ENCODE measurements around the gene KDM3A.

The KDM3A gene

DNA sequence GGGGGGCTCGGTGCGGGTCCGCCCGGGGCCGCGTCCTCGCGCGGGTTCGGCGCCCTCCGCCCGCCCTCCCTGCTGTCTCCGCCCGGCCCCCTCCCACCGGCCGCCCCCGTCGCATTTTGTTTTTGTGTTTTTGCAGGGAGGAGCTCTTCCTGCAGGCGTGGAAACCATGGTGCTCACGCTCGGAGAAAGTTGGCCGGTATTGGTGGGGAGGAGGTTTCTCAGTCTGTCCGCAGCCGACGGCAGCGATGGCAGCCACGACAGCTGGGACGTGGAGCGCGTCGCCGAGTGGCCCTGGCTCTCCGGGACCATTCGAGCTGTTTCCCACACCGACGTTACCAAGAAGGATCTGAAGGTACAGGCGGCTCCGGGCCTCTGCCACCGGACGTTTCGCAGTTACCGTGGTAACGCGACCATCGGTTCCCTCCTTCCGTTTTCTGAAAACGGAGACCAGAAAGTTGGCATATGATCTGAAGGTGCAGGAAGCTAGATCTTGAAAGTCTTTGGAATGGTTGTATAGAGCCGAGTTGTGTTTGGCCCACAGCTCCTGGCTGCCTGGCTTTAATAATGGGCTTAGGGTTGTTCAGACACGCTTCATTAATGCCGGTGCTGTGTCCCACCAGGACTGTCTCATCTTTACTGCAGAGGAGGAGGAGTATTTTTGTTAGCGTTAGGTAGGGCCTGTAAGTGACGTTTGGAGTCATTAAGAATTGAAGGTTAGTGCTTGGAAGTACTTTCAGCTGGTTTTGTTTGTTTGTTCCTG lies 891 bp downstream of the KDM3A start:
- DNase-seq (ENCODE audit: low read depth), result no peak
- TF ChIP-seq, protein P1, sequence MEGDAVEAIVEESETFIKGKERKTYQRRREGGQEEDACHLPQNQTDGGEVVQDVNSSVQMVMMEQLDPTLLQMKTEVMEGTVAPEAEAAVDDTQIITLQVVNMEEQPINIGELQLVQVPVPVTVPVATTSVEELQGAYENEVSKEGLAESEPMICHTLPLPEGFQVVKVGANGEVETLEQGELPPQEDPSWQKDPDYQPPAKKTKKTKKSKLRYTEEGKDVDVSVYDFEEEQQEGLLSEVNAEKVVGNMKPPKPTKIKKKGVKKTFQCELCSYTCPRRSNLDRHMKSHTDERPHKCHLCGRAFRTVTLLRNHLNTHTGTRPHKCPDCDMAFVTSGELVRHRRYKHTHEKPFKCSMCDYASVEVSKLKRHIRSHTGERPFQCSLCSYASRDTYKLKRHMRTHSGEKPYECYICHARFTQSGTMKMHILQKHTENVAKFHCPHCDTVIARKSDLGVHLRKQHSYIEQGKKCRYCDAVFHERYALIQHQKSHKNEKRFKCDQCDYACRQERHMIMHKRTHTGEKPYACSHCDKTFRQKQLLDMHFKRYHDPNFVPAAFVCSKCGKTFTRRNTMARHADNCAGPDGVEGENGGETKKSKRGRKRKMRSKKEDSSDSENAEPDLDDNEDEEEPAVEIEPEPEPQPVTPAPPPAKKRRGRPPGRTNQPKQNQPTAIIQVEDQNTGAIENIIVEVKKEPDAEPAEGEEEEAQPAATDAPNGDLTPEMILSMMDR (IDR thresholded peaks at IDR 0.05; ENCODE audit: low read depth, low read length, missing control alignments), result no peak
- in situ Hi-C loops (cut with HindIII; ENCODE audit: low sequenced_read_pairs), result no loop called here
- H3K4me3 ChIP-seq (ENCODE audit: low read depth, low read length), result peak overlapping the region; percentile 80

DNA sequence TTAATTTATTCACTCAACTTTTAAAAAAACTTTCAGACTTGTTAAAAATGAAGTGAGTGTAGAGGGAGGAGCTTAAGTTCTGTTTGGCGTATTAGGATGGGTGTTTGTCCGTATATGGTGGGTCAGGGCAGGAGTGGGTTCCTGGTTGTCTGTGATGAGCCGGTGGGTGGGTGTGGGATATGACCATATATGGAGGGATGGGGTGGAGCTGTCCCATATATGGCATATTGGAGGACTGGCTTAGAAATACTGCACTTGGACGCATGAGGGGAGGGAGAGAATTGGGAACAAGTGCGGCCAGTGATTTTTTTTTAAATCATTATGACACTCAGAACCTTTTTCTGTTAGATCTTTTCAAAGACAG lies 1.5 kb downstream of the KDM3A start:
- TF ChIP-seq, protein P1 (IDR thresholded peaks at IDR 0.05; ENCODE audit: low read depth, low read length, missing control alignments), result no peak
- in situ Hi-C loops (cut with HindIII; ENCODE audit: low sequenced_read_pairs), result no loop called here
- peak overlapping the region; percentile 80 for H3K4me3 ChIP-seq (ENCODE audit: low read depth, low read length)
- peak; percentile 76 for DNase-seq (ENCODE audit: low read depth)

DNA sequence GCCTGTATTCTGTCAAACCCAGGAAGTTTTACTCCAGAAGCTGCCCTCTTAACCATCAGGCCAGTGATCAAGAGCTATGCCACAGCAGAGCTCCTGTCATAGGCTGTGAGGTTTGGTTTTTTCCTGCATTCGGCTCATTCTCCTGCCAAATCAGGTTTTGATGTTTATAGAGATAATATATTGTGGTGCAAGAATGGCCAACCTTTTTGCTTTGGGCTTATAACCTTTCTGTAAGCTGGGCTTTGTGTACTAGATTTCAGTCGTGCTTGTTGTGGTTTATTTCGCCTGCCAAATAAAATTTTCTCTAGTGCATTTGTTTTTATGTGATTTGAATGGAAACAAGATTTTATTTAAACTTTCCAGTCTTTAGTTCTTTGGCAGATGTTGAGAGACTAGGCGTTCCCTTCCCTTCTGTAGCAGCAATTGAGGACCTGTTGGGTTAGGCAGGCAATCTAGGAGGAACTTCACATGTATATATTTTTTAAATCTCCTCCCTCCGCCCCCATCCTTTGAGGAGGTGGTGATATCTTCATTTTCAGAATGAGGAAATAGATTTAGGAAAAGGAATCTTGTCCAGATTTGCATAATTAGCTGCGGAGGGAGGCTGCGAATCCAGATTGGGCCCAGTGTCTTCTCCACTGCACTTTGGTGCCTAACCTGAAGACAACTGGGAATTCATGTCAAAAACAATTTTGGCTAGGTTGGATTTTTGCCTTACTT lies 2.6 kb downstream of the KDM3A start:
- peak overlapping the region; percentile 80 for H3K4me3 ChIP-seq (ENCODE audit: low read depth, low read length)
- TF ChIP-seq, protein P1 (IDR thresholded peaks at IDR 0.05; ENCODE audit: low read depth, low read length, missing control alignments), result no peak
- DNase-seq (ENCODE audit: low read depth), result peak; percentile 34
- in situ Hi-C loops (cut with HindIII; ENCODE audit: low sequenced_read_pairs), result no loop called here

DNA sequence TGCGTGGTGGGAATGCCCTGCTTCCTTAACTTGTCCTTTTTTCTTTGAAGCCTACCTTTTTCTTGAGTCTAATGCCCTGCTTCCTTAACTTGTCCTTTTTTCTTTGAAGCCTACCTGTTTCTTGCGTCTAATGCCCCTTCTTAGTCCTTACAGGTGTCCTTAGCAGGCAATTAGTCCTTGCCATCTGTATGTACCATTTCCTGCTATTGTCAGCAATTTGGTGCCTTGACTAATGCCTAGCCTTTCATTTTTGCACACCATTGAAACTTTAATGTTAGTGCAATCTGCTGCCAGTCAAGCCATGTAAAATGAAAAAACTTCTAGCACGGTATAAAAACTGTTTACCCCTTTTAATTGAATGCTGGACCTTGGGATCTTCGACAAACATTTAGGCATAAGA lies 4.3 kb downstream of the KDM3A start:
- DNase-seq (ENCODE audit: low read depth), result no peak
- TF ChIP-seq, protein P1 (IDR thresholded peaks at IDR 0.05; ENCODE audit: low read depth, low read length, missing control alignments), result no peak
- in situ Hi-C loops (cut with HindIII; ENCODE audit: low sequenced_read_pairs), result no loop called here

DNA sequence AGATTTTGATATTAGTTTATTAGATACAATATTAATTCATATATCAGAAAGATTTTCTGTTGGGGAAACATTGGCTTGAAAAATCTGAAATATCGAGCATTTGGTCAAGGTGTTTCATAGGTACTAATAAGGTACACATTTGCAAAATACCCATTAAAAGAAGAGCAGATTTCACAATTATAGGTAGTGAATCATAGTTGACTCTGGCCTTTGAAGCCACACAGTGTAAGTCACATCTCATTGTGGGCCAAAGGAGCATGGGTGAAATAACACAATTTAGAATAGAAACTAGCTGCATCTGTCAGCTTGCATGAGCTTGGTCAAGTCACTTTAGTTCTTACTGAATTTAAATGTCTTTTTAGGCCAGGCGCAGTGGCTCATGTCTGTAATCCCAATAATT lies 4.9 kb downstream of the KDM3A start:
- DNase-seq (ENCODE audit: low read depth), result no peak
- in situ Hi-C loops (cut with HindIII; ENCODE audit: low sequenced_read_pairs), result no loop called here
- H3K4me3 ChIP-seq (ENCODE audit: low read depth, low read length), result no peak overlapping the region
- TF ChIP-seq, protein P1 (IDR thresholded peaks at IDR 0.05; ENCODE audit: low read depth, low read length, missing control alignments), result no peak

More for the DNA sequence above, 4.3 kb downstream of the KDM3A start:
- no peak overlapping the region for H3K4me3 ChIP-seq (ENCODE audit: low read depth, low read length)

DNA sequence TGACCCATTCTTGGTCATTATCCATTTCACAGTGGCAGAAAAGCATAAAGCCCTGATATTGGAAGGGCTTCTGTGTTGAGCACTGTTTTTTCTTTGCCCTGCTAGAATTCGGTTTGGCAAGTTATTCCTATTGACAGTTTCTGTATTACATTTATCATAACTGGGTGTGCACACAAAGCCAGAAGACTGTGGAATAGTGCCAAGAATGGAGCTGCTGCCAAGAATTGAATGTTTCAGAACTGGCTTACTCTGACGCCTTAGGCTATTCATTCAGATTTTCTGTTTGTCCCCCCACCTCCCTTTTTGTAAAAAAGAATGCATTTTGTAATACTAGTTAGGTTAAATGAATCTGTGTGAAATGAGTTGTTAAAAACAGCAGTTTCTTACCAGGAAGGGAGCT lies 12.7 kb downstream of the KDM3A start:
- DNase-seq (ENCODE audit: low read depth), result peak; percentile 87
- in situ Hi-C loops (cut with HindIII; ENCODE audit: low sequenced_read_pairs), result no loop called here

More for the DNA sequence above, 12.7 kb downstream of the KDM3A start:
- H3K4me3 ChIP-seq (ENCODE audit: low read depth, low read length), result no peak overlapping the region
- TF ChIP-seq, protein P1 (IDR thresholded peaks at IDR 0.05; ENCODE audit: low read depth, low read length, missing control alignments), result no peak

All from astrocyte of the cerebellum (primary cell).